HUES48 (cell line): ENCODE measurements around the gene RAI1.

Experiments used
- H3K27ac ChIP-seq: one replicate; pipeline ENCODE4 v1.7.0; 2013; ENCODE audit warnings: low read depth, low read length, inconsistent platforms
- H3K27me3 ChIP-seq: 2 replicates; pipeline ENCODE4 v1.6.1; 2013; ENCODE audit warnings: mild to moderate bottlenecking, low read length; ENCODE audit not compliant: control insufficient read depth, insufficient read depth
- H3K36me3 ChIP-seq: 2 replicates; pipeline ENCODE4 v1.6.1; 2013; ENCODE audit warnings: low read length; ENCODE audit not compliant: control insufficient read depth, insufficient read depth
- H3K4me1 ChIP-seq: 2 replicates; pipeline ENCODE4 v1.6.1; 2013; ENCODE audit warnings: mild to moderate bottlenecking, low read length; ENCODE audit not compliant: control insufficient read depth, insufficient read depth
- H3K4me3 ChIP-seq: 2 replicates; pipeline ENCODE4 v1.5.1; 2013; ENCODE audit warnings: mild to moderate bottlenecking, low read depth, low read length
- H3K9ac ChIP-seq: 2 replicates; pipeline ENCODE4 v1.6.1; 2013; ENCODE audit warnings: mild to moderate bottlenecking, low read depth, low read length, moderate library complexity
- H3K9me3 ChIP-seq: 2 replicates; pipeline ENCODE4 v1.6.1; 2013; ENCODE audit warnings: low read length; ENCODE audit not compliant: control insufficient read depth, insufficient read depth

Gene RAI1

GRCh38 chr17:17767887-17768418, 86.7 kb downstream of the RAI1 start:
- Histone ChIP-seq H3K27me3 (no peaks in the 10 kb centered on the region), H3K9ac (no peak overlapping the region), H3K4me1 (no peaks in the 10 kb centered on the region; the same call in 1 of the 2 replicates), H3K9me3 (no peaks in the 10 kb centered on the region), H3K4me3 (no peak overlapping the region), H3K27ac (no peak overlapping the region), H3K36me3 (no peaks in the 10 kb centered on the region)

- H3K4me1 ChIP-seq = no peaks in the 10 kb centered on the region; the same call in 1 of the 2 replicates
Observed at GRCh38 chr17:17768424-17769088, 87.3 kb downstream of the RAI1 start.

GRCh38 chr17:17769869-17770631, 88.8 kb downstream of the RAI1 start:
- Histone ChIP-seq H3K4me3 (no peak overlapping the region), H3K9me3 (no peaks in the 10 kb centered on the region), H3K27ac (no peak overlapping the region), H3K9ac (no peak overlapping the region), H3K4me1 (no peaks in the 10 kb centered on the region; the same call in 1 of the 2 replicates), H3K36me3 (no peaks in the 10 kb centered on the region), H3K27me3 (no peaks in the 10 kb centered on the region)

More at GRCh38 chr17:17768424-17769088, 87.3 kb downstream of the RAI1 start:
- Histone ChIP-seq H3K4me3 (no peak overlapping the region), H3K27me3 (no peaks in the 10 kb centered on the region), H3K9me3 (no peaks in the 10 kb centered on the region), H3K27ac (no peak overlapping the region), H3K36me3 (no peaks in the 10 kb centered on the region), H3K9ac (no peak overlapping the region)

DNA sequence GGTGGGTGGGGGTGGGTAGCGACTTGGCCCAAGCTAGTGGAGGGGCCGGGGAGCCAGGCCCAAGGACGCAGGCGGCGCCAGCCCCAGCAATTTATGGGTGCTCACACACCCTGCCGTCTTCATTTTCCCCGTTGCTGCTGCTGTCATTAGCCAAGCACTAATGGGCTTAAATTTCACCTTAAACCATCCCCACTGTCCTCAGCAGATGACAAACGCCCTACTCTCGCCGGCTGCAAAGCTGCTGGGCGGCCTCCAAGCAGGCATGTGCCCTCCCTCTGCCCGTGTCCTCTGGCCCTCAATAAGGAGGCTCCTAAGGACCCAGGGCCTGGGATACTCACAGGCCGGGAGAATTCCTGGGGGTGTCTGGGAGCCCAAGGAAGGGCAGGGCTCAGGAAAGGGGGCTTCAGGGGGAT, 89.4 kb downstream of the RAI1 start:
- Histone ChIP-seq H3K4me1 (no peaks in the 10 kb centered on the region; the same call in 1 of the 2 replicates), H3K36me3 (no peaks in the 10 kb centered on the region), H3K9me3 (no peaks in the 10 kb centered on the region), H3K27me3 (0 out of 2 replicates have a peak, but pooled peaks cover under 1% of the 10 kb centered on the region), H3K27ac (no peak overlapping the region), H3K4me3 (no peak overlapping the region), H3K9ac (no peak overlapping the region)

DNA sequence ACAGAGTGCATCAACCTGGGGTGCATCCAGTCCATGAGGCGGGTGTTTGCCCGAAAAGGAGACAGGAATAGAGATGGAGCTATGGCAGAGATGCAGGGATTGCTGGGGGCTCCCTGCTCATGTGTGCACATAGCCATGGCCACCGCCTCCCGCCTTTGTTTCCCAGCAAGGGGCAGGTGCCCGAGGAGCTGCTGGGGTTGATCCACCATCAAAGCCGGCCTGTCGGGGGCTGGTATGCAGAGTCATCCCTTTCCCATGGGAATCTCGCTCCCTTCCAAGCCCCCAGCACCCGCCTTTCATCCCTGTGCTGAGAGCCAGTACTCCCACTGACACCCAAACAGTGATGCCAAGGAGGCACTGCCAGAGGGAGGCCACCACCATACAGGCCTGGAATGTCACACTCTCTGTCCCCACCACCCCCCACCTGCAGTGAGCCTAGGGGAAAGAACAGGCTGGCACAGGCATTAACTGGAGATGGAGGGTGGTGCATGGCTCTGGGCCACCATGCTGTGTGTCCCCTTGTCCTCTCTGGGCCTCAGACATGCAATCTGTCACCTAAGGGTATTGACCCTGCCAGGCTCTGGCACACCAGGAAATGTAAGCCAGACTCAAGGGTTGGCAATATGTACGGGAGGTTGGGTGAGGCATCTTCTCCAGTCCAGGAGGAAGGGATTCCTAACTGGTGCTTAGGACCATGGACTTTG, 90.4 kb downstream of the RAI1 start:
- H3K9ac ChIP-seq = no peak overlapping the region
- H3K27me3 ChIP-seq = peaks cover 5% of the 10 kb centered on the region; the same call in 1 of the 2 replicates
- no peak overlapping the region for H3K27ac ChIP-seq
- no peak overlapping the region for H3K4me3 ChIP-seq
- H3K36me3 ChIP-seq = no peaks in the 10 kb centered on the region
- H3K4me1 ChIP-seq = no peaks in the 10 kb centered on the region; the same call in 1 of the 2 replicates
- H3K9me3 ChIP-seq = no peaks in the 10 kb centered on the region

DNA sequence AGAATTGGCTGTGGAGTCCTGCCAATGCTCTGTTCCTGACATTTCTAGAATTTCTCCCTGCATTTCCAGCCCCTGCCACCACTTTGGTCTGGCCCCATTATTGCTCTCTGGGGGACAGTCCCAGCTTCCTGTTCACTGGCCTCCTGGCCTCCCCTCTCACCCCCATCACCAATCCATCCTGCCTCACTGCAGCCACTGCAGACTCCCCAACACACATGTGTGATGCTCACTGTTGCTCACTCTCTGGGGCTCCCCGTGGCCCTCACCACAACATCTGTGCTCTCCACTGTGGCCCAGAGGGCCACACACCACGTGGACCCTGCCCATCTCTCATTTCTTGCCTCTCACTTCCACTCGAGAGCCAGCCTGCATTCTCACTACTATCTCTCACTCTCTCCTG, 91.0 kb downstream of the RAI1 start:
- H3K9me3 ChIP-seq = no peaks in the 10 kb centered on the region
- no peak overlapping the region for H3K4me3 ChIP-seq
- no peaks in the 10 kb centered on the region for H3K36me3 ChIP-seq
- no peaks in the 10 kb centered on the region for H3K4me1 ChIP-seq
- H3K27me3 ChIP-seq = peaks cover 7% of the 10 kb centered on the region
- no peak overlapping the region for H3K9ac ChIP-seq
- H3K27ac ChIP-seq = no peak overlapping the region

GRCh38 chr17:17774009-17774881, 93.0 kb downstream of the RAI1 start:
- no peak overlapping the region for H3K4me3 ChIP-seq
- H3K9me3 ChIP-seq = no peaks in the 10 kb centered on the region
- H3K27ac ChIP-seq = no peak overlapping the region
- no peak overlapping the region for H3K9ac ChIP-seq
- no peaks in the 10 kb centered on the region for H3K36me3 ChIP-seq
- peaks cover 16% of the 10 kb centered on the region for H3K27me3 ChIP-seq
- H3K4me1 ChIP-seq = peaks cover 5% of the 10 kb centered on the region; the same call in 1 of the 2 replicates

DNA sequence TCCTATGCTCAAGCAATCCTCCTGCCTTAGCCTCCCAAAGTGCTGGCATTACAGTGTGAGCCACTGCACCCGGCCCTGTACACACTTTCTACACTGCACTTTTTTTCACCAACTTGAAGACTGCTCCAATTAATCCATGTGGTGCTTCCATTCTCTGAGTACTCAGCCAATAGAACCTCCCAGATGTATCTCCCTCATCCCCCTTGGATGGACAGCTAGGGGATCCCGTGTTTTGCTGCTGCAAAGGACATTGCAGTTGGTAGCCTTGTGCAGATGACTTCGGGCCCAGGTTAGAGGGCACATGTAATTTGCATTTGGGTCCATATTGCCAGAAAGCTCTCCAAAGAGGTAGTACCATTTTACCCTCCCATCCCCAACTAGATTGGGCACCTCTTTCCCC, 95.6 kb downstream of the RAI1 start:
- Histone ChIP-seq H3K9me3 (no peaks in the 10 kb centered on the region), H3K27me3 (peaks cover 32% of the 10 kb centered on the region), H3K4me3 (no peak overlapping the region), H3K36me3 (no peaks in the 10 kb centered on the region), H3K9ac (no peak overlapping the region), H3K27ac (no peak overlapping the region), H3K4me1 (peaks cover 16% of the 10 kb centered on the region)

GRCh38 chr17:17778308-17779014, 97.2 kb downstream of the RAI1 start:
- Histone ChIP-seq H3K27me3 (peaks cover 33% of the 10 kb centered on the region), H3K36me3 (no peaks in the 10 kb centered on the region), H3K9me3 (no peaks in the 10 kb centered on the region), H3K9ac (no peak overlapping the region), H3K27ac (no peak overlapping the region), H3K4me3 (no peak overlapping the region), H3K4me1 (peaks cover 16% of the 10 kb centered on the region)
